GM12878 (cell line): ENCODE data around the gene NCL. TPM values are rescaled to one million over a fixed set of nuclear protein-coding genes. Genes with fewer than 3 reads are reported as not detected.

Source experiments
- ATAC-seq: fragments of 200-7000 bp; cut with Tn5 transposase; 3 replicates; pipeline ENCODE4 v1.9.1; 2020; ENCODE audit warnings: mild to moderate bottlenecking, moderate library complexity
- BruUV-seq: library from RNA; stranded (reverse); fragments of 400-500 nt; replicated peaks from 2 replicates; lab custom pipeline; 2021; lab: Mats Ljungman, UMichigan
- CTCF ChIA-PET: fragments of 300-600 bp; sonication (Branson Sonifier 250); formaldehyde crosslinking; extraction: SDS; loops from one replicate; lab custom pipeline; 2021; ENCODE audit warnings: inconsistent platforms; lab: Yijun Ruan, JAX
- POLR2A ChIA-PET: fragments of 350-600 bp; formaldehyde crosslinking; extraction: SDS; loops from one replicate; lab custom pipeline; 2021; ENCODE audit warnings: inconsistent platforms; lab: Charles Lee
- RAD21 ChIA-PET: fragments of 300-600 bp; sonication (Branson Sonifier 250); formaldehyde crosslinking; loops from one replicate; lab custom pipeline; 2023; ENCODE audit warnings: antibody characterized with exemption; ENCODE audit not compliant: unreplicated experiment; lab: Charles Lee
- SMC1A ChIA-PET: fragments of 300-600 bp; sonication (Branson Sonifier 250); formaldehyde crosslinking; loops from one replicate; lab custom pipeline; 2023; ENCODE audit not compliant: unreplicated experiment, uncharacterized antibody; lab: Charles Lee
- DNase-seq: peaks from one replicate; pipeline ENCODE4 v3.0.0-alpha.2; 2011; ENCODE audit warnings: low read depth, low spot score
- FAIRE-seq: peaks from 3 replicates; lab custom pipeline; 2011; peaks lifted over from hg19 to GRCh38; lab: Jason Lieb, UNC
- H2AFZ ChIP-seq: 2 replicates; pipeline ENCODE4 v1.6.0; 2011; ENCODE audit warnings: low read depth, low read length, control low read depth; ENCODE audit not compliant: control insufficient read depth
- H3K27ac ChIP-seq: 2 replicates; pipeline ENCODE4 v1.5.1; 2011; ENCODE audit warnings: control low read depth; ENCODE audit not compliant: control insufficient read depth, insufficient read depth
- H3K27me3 ChIP-seq, 2 experiments: replicated peaks in 1 of 2; 2 replicates each; pipeline versions ENCODE4 v1.6.0 to v1.6.1; 2011; ENCODE audit warnings: low read length in 1 of 2; ENCODE audit not compliant: control insufficient read depth in 2 of 2, insufficient read depth in 2 of 2
- H3K36me3 ChIP-seq, 2 experiments: 2 replicates each; pipeline ENCODE4 v1.5.1; 2011; ENCODE audit warnings: low read length in 1 of 2; ENCODE audit not compliant: control insufficient read depth in 2 of 2, insufficient read depth in 2 of 2
- H3K4me1 ChIP-seq: 2 replicates; pipeline ENCODE4 v1.6.1; 2011; ENCODE audit warnings: mild to moderate bottlenecking, low read length, moderate library complexity, mixed read lengths; ENCODE audit not compliant: control insufficient read depth, insufficient read depth
- H3K4me2 ChIP-seq: 2 replicates; pipeline ENCODE4 v1.6.0; 2011; ENCODE audit warnings: control low read depth; ENCODE audit not compliant: control insufficient read depth, insufficient read depth
- H3K4me3 ChIP-seq: fragments of 200-600 bp; sonication (generic); 2 replicates; pipeline ENCODE4 v1.5.1; 2016
- H3K79me2 ChIP-seq: 2 replicates; pipeline ENCODE4 v1.6.0; 2011; ENCODE audit warnings: low read length; ENCODE audit not compliant: control insufficient read depth, insufficient read depth
- H3K9ac ChIP-seq: 2 replicates; pipeline ENCODE4 v1.8.0; 2011; ENCODE audit warnings: low read length, control low read depth, mixed read lengths; ENCODE audit not compliant: control insufficient read depth, insufficient read depth
- H3K9me3 ChIP-seq: replicated peaks from 3 replicates; pipeline ENCODE4 v1.5.1; 2011; ENCODE audit warnings: mild to moderate bottlenecking, low read length; ENCODE audit not compliant: control insufficient read depth, insufficient read depth
- H4K20me1 ChIP-seq: 2 replicates; pipeline ENCODE4 v1.6.0; 2011; ENCODE audit not compliant: control insufficient read depth, insufficient read depth
- BHLHE40 ChIP-seq, 2 experiments: fragments of 450-650 bp in 1 of 2; IDR thresholded peaks; 2 replicates each; pipeline ENCODE4 v1.6.1; 2011 to 2017; ENCODE audit warnings: low read depth in 2 of 2, borderline replicate concordance in 1 of 2, improper control_type of control experiment in 1 of 2, low read length in 1 of 2, mild to moderate bottlenecking in 1 of 2
- IRF4 ChIP-seq: IDR thresholded peaks from 2 replicates; pipeline ENCODE4 v1.6.1; 2011; ENCODE audit warnings: low read depth, low read length
- RFX5 ChIP-seq: IDR thresholded peaks from 2 replicates; pipeline ENCODE4 v1.6.1; 2011; ENCODE audit warnings: low read depth, low read length, improper control_type of control experiment
- WRNIP1 ChIP-seq: IDR thresholded peaks from 2 replicates; pipeline ENCODE4 v1.6.1; 2011; ENCODE audit warnings: low read depth, low read length, improper control_type of control experiment, borderline replicate concordance
- WGBS: methylation state at CpG from one replicate; pipeline ENCODE4 v1.1.6; 2016; ENCODE audit warnings: low lambda C conversion rate; ENCODE audit not compliant: insufficient replicate concordance, insufficient coverage; ENCODE audit errors: missing lambda C conversion rate; 5-methylcytosine and 5-hydroxymethylcytosine counted together
- in situ Hi-C: fragments of 300-500 bp; cut with MboI; formaldehyde crosslinking; loops from 9 replicates; pipeline ENCODE4 v1.14.3; 2018; ENCODE audit warnings: mixed read lengths
- intact Hi-C: fragments of 100-400 bp; cut with micrococcal nuclease; formaldehyde crosslinking; loops from one replicate; pipeline ENCODE4 v1.14.2; 2022; ENCODE audit not compliant: unreplicated experiment
- polyA plus RNA-seq, 11 experiments: library from polyadenylated mRNA; depleted of rRNA in 4 of 11; unstranded in 6 of 11; stranded (reverse) in 5 of 11; fragments of >200 nt; fragmentation: Nextera tagmentation in 4 of 11; fragmentation: Illumina TruSeq in 1 of 11; extraction: Ambion mirVana in 4 of 11; extraction: Trizol in 1 of 11; gene quantifications; 1 replicate in 1 of 11; 2 replicates in 10 of 11; pipeline versions ENCODE4 v1.2.1 to v1.2.3, GENCODE V29; 2011 to 2016; ENCODE audit warnings: inconsistent platforms in 2 of 11, missing spikeins in 2 of 11, low read depth in 1 of 11
- total RNA-seq, 4 experiments: library from RNA; depleted of rRNA in 3 of 4; stranded (reverse); fragments of >200 nt in 3 of 4; fragmentation: Illumina TruSeq in 1 of 4; extraction: Trizol in 1 of 4; gene quantifications; 2 replicates each; pipeline versions ENCODE4 v1.2.1 to v1.2.3, GENCODE V29; 2013 to 2021
- TF ChIP-seq, protein P1 (sequence below): IDR thresholded peaks from 2 replicates; pipeline ENCODE4 v1.6.1; 2012; ENCODE audit warnings: improper control_type of control experiment, low read depth, low read length; ENCODE audit not compliant: insufficient replicate concordance
- TF ChIP-seq, protein P2 (sequence below): fragments of 450-650 bp; formaldehyde crosslinking; IDR thresholded peaks from 2 replicates; pipeline ENCODE4 v1.5.0; 2022; ENCODE audit warnings: mild to moderate bottlenecking, missing genetic modification characterization
- TF ChIP-seq, protein P3 (sequence below): fragments of 450-650 bp; conservative IDR thresholded peaks from 2 replicates; pipeline ENCODE4 v1.6.1; 2017; ENCODE audit warnings: mild to moderate bottlenecking, moderate library complexity

The NCL gene
- total and polyA plus RNA-seq, 10 of the 15 experiments (the other 5 are each of a cell fraction or from before 2014, with no cell fraction given): 123 to 1,207 (median 529) TPM

DNA sequence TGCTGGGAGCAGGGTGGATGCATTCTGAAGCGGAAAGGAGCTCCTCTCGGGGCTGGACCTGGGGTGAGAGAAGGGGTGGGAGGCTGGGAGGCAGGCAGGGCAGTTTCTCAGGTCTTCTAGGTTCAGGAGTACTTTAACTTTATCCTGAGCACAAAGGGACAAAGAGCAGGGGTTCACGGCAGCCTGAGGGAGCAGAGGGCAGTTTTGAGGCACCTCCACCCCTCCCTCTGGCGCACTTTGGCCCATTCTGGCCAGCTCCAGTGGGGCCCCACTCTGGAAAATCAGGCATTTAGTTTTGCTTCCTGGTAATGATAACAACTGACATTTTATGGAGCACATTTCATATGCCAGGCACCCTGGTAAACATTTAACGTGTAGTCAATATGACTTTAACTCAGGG, 54.5 kb downstream of the NCL start:
- DNase-seq: no peak
- 59% methylated on average over 5 of the region's 5 CpGs for WGBS
- RAD21 ChIA-PET: no interaction called here
- no peak overlapping the region for H3K4me2 ChIP-seq
- CTCF ChIA-PET: interaction anchor here (5.0 to 12.3 kb wide), 4 partner anchors 43 to 307 kb away, joined by 52 to 234 read pairs (median 98); no protein-coding TSS in a partner anchor
- no peak overlapping the region for H3K4me3 ChIP-seq
- no peak for ATAC-seq
- H3K4me1 ChIP-seq: peaks cover 11% of the 10 kb centered on the region
- POLR2A ChIA-PET: interaction anchor here (0.6 to 0.8 kb wide), 3 partner anchors 20 to 418 kb away, joined by 3 to 7 read pairs (median 3); no protein-coding TSS in a partner anchor
- TF ChIP-seq, protein P1, sequence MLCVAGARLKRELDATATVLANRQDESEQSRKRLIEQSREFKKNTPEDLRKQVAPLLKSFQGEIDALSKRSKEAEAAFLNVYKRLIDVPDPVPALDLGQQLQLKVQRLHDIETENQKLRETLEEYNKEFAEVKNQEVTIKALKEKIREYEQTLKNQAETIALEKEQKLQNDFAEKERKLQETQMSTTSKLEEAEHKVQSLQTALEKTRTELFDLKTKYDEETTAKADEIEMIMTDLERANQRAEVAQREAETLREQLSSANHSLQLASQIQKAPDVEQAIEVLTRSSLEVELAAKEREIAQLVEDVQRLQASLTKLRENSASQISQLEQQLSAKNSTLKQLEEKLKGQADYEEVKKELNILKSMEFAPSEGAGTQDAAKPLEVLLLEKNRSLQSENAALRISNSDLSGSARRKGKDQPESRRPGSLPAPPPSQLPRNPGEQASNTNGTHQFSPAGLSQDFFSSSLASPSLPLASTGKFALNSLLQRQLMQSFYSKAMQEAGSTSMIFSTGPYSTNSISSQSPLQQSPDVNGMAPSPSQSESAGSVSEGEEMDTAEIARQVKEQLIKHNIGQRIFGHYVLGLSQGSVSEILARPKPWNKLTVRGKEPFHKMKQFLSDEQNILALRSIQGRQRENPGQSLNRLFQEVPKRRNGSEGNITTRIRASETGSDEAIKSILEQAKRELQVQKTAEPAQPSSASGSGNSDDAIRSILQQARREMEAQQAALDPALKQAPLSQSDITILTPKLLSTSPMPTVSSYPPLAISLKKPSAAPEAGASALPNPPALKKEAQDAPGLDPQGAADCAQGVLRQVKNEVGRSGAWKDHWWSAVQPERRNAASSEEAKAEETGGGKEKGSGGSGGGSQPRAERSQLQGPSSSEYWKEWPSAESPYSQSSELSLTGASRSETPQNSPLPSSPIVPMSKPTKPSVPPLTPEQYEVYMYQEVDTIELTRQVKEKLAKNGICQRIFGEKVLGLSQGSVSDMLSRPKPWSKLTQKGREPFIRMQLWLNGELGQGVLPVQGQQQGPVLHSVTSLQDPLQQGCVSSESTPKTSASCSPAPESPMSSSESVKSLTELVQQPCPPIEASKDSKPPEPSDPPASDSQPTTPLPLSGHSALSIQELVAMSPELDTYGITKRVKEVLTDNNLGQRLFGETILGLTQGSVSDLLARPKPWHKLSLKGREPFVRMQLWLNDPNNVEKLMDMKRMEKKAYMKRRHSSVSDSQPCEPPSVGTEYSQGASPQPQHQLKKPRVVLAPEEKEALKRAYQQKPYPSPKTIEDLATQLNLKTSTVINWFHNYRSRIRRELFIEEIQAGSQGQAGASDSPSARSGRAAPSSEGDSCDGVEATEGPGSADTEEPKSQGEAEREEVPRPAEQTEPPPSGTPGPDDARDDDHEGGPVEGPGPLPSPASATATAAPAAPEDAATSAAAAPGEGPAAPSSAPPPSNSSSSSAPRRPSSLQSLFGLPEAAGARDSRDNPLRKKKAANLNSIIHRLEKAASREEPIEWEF: no peak
- TF ChIP-seq, protein P2, sequence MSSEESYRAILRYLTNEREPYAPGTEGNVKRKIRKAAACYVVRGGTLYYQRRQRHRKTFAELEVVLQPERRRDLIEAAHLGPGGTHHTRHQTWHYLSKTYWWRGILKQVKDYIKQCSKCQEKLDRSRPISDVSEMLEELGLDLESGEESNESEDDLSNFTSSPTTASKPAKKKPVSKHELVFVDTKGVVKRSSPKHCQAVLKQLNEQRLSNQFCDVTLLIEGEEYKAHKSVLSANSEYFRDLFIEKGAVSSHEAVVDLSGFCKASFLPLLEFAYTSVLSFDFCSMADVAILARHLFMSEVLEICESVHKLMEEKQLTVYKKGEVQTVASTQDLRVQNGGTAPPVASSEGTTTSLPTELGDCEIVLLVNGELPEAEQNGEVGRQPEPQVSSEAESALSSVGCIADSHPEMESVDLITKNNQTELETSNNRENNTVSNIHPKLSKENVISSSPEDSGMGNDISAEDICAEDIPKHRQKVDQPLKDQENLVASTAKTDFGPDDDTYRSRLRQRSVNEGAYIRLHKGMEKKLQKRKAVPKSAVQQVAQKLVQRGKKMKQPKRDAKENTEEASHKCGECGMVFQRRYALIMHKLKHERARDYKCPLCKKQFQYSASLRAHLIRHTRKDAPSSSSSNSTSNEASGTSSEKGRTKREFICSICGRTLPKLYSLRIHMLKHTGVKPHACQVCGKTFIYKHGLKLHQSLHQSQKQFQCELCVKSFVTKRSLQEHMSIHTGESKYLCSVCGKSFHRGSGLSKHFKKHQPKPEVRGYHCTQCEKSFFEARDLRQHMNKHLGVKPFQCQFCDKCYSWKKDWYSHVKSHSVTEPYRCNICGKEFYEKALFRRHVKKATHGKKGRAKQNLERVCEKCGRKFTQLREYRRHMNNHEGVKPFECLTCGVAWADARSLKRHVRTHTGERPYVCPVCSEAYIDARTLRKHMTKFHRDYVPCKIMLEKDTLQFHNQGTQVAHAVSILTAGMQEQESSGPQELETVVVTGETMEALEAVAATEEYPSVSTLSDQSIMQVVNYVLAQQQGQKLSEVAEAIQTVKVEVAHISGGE: no peak
- TF ChIP-seq WRNIP1 (no peak), RFX5 (no peak), BHLHE40 (IDR thresholded peaks at IDR 0.05; ENCODE audit: borderline replicate concordance in 1 of 2, low read depth in 2 of 2, low read length in 1 of 2) (no peak), IRF4 (no peak)
- TF ChIP-seq, protein P3, sequence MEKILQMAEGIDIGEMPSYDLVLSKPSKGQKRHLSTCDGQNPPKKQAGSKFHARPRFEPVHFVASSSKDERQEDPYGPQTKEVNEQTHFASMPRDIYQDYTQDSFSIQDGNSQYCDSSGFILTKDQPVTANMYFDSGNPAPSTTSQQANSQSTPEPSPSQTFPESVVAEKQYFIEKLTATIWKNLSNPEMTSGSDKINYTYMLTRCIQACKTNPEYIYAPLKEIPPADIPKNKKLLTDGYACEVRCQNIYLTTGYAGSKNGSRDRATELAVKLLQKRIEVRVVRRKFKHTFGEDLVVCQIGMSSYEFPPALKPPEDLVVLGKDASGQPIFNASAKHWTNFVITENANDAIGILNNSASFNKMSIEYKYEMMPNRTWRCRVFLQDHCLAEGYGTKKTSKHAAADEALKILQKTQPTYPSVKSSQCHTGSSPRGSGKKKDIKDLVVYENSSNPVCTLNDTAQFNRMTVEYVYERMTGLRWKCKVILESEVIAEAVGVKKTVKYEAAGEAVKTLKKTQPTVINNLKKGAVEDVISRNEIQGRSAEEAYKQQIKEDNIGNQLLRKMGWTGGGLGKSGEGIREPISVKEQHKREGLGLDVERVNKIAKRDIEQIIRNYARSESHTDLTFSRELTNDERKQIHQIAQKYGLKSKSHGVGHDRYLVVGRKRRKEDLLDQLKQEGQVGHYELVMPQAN: no peak
- in situ Hi-C loops (loop anchor here (5.0 kb wide), 1 partner anchor 302 kb away; no protein-coding TSS in a partner anchor), intact Hi-C loops (loop anchor here (5.0 kb wide), 1 partner anchor 582 kb away; no protein-coding TSS in a partner anchor)
- no peak overlapping the region for H2AFZ ChIP-seq
- no TSS peak for BruUV-seq
- no peaks in the 10 kb centered on the region for H3K79me2 ChIP-seq
- no peak overlapping the region for H3K9ac ChIP-seq
- peaks cover 6% of the 10 kb centered on the region; the same call in 2 of the 3 replicates for H3K9me3 ChIP-seq
- no peaks in the 10 kb centered on the region for H3K36me3 ChIP-seq
- H3K27ac ChIP-seq: no peak overlapping the region
- no peaks in the 10 kb centered on the region for H3K27me3 ChIP-seq
- H4K20me1 ChIP-seq: no peaks in the 10 kb centered on the region; the same call in 1 of the 2 replicates
- SMC1A ChIA-PET: interaction anchor here (1.2 to 5.2 kb wide), 4 partner anchors 133 to 305 kb away, joined by 4 to 63 read pairs (median 24); no protein-coding TSS in a partner anchor
- no peak for FAIRE-seq
